ENCODE results near the gene PPME1. TPM values are rescaled to one million over a fixed set of nuclear protein-coding genes. Genes with fewer than 3 reads are reported as not detected.

The PPME1 gene
- total and polyA plus RNA-seq, 2 donors (not counting 1 experiment from before 2014, with no cell fraction given): 11.2 to 23.6 TPM

GRCh38 chr11:74233683-74234082 lies 62.6 kb downstream of the PPME1 start:
- Histone ChIP-seq H3K9me3 (ENCODE audit: control extremely low read depth in 1 of 3, control insufficient read depth in 2 of 3, insufficient read depth in 1 of 3, low read length in 2 of 3) (no peaks in the 10 kb centered on the region), H4K20me1 (ENCODE audit: control insufficient read depth, insufficient read depth, low read length, poor library complexity, severe bottlenecking) (no peaks in the 10 kb centered on the region), H3K79me2 (ENCODE audit: control insufficient read depth, insufficient read depth, low read length) (no peaks in the 10 kb centered on the region), H3K4me1 (ENCODE audit: control insufficient read depth in 2 of 2, insufficient read depth in 2 of 2, low read length in 2 of 2) (no peaks in the 10 kb centered on the region), H2AFZ (ENCODE audit: insufficient read depth, low read depth, low read length, poor library complexity, severe bottlenecking) (no peak overlapping the region), H3K36me3 (replicated peaks in 1 of 2; ENCODE audit: control extremely low read depth in 1 of 2, control insufficient read depth in 1 of 2, extremely low read depth in 1 of 2, insufficient read depth in 2 of 2, low read length in 1 of 2) (peaks cover 10 to 17% of the 10 kb centered on the region in 2 experiments), H3K27me3 (replicated peaks in 1 of 4; ENCODE audit: control extremely low read depth in 1 of 4, control insufficient read depth in 3 of 4, insufficient read depth in 4 of 4, low read length in 3 of 4) (no peaks in the 10 kb centered on the region), H3K27ac (ENCODE audit: low read length in 2 of 2) (no peak overlapping the region), H3K4me2 (replicated peaks; ENCODE audit: low read depth, low read length, poor library complexity, severe bottlenecking) (no peak overlapping the region), H3K9ac (ENCODE audit: low read length) (no peak overlapping the region), H3K4me3 (ENCODE audit: control extremely low read depth in 1 of 5, extremely low read depth in 1 of 5, insufficient read depth in 1 of 5, low read depth in 2 of 5, low read length in 4 of 5) (no peak overlapping the region)
- Mint-ChIP-seq H3K27me3 (no peaks in the 10 kb centered on the region), H3K4me3 (no peak overlapping the region), H3K9me3 (ENCODE audit: insufficient read depth) (no peaks in the 10 kb centered on the region), H3K27ac (no peak overlapping the region), H3K4me1 (no peaks in the 10 kb centered on the region)
- ChIA-PET CTCF (no interaction called here), POLR2A (no interaction called here)
- intact Hi-C loops (cut with micrococcal nuclease): no loop called here
- DNase-seq: no peak
- ATAC-seq (ENCODE audit: low read depth): no peak
- no peak for TF ChIP-seq EZH2 (IDR thresholded peaks at IDR 0.05; ENCODE audit: borderline replicate concordance, insufficient read depth, low read depth, low read length, poor library complexity, severe bottlenecking)
- TF ChIP-seq, protein P1, sequence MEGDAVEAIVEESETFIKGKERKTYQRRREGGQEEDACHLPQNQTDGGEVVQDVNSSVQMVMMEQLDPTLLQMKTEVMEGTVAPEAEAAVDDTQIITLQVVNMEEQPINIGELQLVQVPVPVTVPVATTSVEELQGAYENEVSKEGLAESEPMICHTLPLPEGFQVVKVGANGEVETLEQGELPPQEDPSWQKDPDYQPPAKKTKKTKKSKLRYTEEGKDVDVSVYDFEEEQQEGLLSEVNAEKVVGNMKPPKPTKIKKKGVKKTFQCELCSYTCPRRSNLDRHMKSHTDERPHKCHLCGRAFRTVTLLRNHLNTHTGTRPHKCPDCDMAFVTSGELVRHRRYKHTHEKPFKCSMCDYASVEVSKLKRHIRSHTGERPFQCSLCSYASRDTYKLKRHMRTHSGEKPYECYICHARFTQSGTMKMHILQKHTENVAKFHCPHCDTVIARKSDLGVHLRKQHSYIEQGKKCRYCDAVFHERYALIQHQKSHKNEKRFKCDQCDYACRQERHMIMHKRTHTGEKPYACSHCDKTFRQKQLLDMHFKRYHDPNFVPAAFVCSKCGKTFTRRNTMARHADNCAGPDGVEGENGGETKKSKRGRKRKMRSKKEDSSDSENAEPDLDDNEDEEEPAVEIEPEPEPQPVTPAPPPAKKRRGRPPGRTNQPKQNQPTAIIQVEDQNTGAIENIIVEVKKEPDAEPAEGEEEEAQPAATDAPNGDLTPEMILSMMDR (IDR thresholded peaks at IDR 0.05): no peak
- 74% methylated on average over 3 of the region's 3 CpGs for WGBS (ENCODE audit: insufficient coverage)

DNA sequence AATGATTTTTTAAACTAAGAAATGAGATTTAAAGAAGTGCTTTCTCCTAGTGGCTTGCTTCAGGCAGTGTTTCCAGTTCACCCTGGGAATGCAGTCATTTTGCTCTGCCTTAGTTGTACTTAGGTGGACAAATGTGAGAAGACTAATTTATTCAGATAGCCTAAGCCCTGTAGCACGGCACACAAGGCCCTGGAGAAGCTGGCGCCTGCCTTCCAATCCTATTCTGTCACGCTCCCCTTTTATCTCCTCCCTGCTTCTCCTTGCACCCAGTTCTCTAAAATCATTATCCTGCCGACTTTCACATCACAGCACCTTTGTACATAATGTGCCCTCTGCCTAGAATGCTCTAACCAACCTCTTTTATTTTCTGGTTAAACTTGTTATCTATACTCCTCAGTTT lies 64.0 kb downstream of the PPME1 start:
- Histone ChIP-seq H3K27ac (ENCODE audit: low read length in 2 of 2) (no peak overlapping the region), H3K36me3 (replicated peaks in 1 of 2; ENCODE audit: control extremely low read depth in 1 of 2, control insufficient read depth in 1 of 2, extremely low read depth in 1 of 2, insufficient read depth in 2 of 2, low read length in 1 of 2) (peaks cover 10 to 26% of the 10 kb centered on the region in 2 experiments), H4K20me1 (ENCODE audit: control insufficient read depth, insufficient read depth, low read length, poor library complexity, severe bottlenecking) (no peaks in the 10 kb centered on the region), H3K79me2 (ENCODE audit: control insufficient read depth, insufficient read depth, low read length) (no peaks in the 10 kb centered on the region), H3K4me3 (ENCODE audit: control extremely low read depth in 1 of 5, extremely low read depth in 1 of 5, insufficient read depth in 1 of 5, low read depth in 2 of 5, low read length in 4 of 5) (no peak overlapping the region), H3K4me1 (ENCODE audit: control insufficient read depth in 2 of 2, insufficient read depth in 2 of 2, low read length in 2 of 2) (no peaks in the 10 kb centered on the region), H3K4me2 (replicated peaks; ENCODE audit: low read depth, low read length, poor library complexity, severe bottlenecking) (no peak overlapping the region), H3K27me3 (replicated peaks in 1 of 4; ENCODE audit: control extremely low read depth in 1 of 4, control insufficient read depth in 3 of 4, insufficient read depth in 4 of 4, low read length in 3 of 4) (no peaks in the 10 kb centered on the region), H3K9me3 (ENCODE audit: control extremely low read depth in 1 of 3, control insufficient read depth in 2 of 3, insufficient read depth in 1 of 3, low read length in 2 of 3) (no peaks in the 10 kb centered on the region), H3K9ac (ENCODE audit: low read length) (no peak overlapping the region), H2AFZ (ENCODE audit: insufficient read depth, low read depth, low read length, poor library complexity, severe bottlenecking) (no peak overlapping the region)
- H3K9me3 Mint-ChIP-seq (ENCODE audit: insufficient read depth): no peaks in the 10 kb centered on the region
- intact Hi-C loops (cut with micrococcal nuclease): no loop called here
- CTCF ChIA-PET: no interaction called here
- H3K27ac Mint-ChIP-seq: no peak overlapping the region
- WGBS (ENCODE audit: insufficient coverage): 94% methylated on average over 3 of the region's 4 CpGs
- POLR2A ChIA-PET: no interaction called here
- H3K4me1 Mint-ChIP-seq: no peaks in the 10 kb centered on the region
- TF ChIP-seq, protein P1 (IDR thresholded peaks at IDR 0.05): no peak
- TF ChIP-seq EZH2 (IDR thresholded peaks at IDR 0.05; ENCODE audit: borderline replicate concordance, insufficient read depth, low read depth, low read length, poor library complexity, severe bottlenecking): no peak
- DNase-seq: no peak
- no peak overlapping the region for H3K4me3 Mint-ChIP-seq
- H3K27me3 Mint-ChIP-seq: no peaks in the 10 kb centered on the region
- ATAC-seq (ENCODE audit: low read depth): no peak

All from B cell (primary cell).